HG03175 (cell line): ENCODE data around the gene SPP2.

Experiments
- ATAC-seq: cut with Tn5 transposase; IDR thresholded peaks from one replicate; pipeline ENCODE4 v1.9.1; 2021; ENCODE audit warnings: mild to moderate bottlenecking, moderate library complexity; ENCODE audit not compliant: unreplicated experiment

The SPP2 gene

GRCh38 chr2:234091432-234091879 lies 41.0 kb downstream of the SPP2 start:
- ATAC-seq: no peak

- no peak for ATAC-seq
Measured at GRCh38 chr2:234091883-234092282, 41.4 kb downstream of the SPP2 start.

GRCh38 chr2:234092344-234092743 lies 41.8 kb downstream of the SPP2 start:
- no peak for ATAC-seq

- no peak for ATAC-seq
Measured at GRCh38 chr2:234095301-234095700, 44.8 kb downstream of the SPP2 start.

GRCh38 chr2:234096164-234096563 lies 45.7 kb downstream of the SPP2 start:
- ATAC-seq: no peak

GRCh38 chr2:234098681-234099080 lies 48.2 kb downstream of the SPP2 start:
- ATAC-seq: peak; percentile 68

GRCh38 chr2:234099266-234099665 lies 48.8 kb downstream of the SPP2 start:
- peak; percentile 49 for ATAC-seq

GRCh38 chr2:234100686-234101085 lies 50.2 kb downstream of the SPP2 start:
- ATAC-seq: no peak

- no peak for ATAC-seq
Measured at GRCh38 chr2:234102112-234102511, 51.6 kb downstream of the SPP2 start.

- no peak for ATAC-seq
Measured at GRCh38 chr2:234107861-234108260, 57.4 kb downstream of the SPP2 start.

- ATAC-seq: no peak
Measured at GRCh38 chr2:234109321-234109720, 58.8 kb downstream of the SPP2 start.

GRCh38 chr2:234110219-234110618 lies 59.7 kb downstream of the SPP2 start:
- ATAC-seq: no peak

GRCh38 chr2:234111523-234111922 lies 61.0 kb downstream of the SPP2 start:
- ATAC-seq: no peak

GRCh38 chr2:234116010-234116409 lies 65.5 kb downstream of the SPP2 start:
- ATAC-seq: no peak

- no peak for ATAC-seq
Measured at GRCh38 chr2:234121999-234122398, 71.5 kb downstream of the SPP2 start.

- no peak for ATAC-seq
Measured at GRCh38 chr2:234125451-234126145, 75.1 kb downstream of the SPP2 start.

- ATAC-seq: no peak
Measured at GRCh38 chr2:234126146-234126470, 75.6 kb downstream of the SPP2 start.
